Measurements from ENCODE around the gene REEP5.

The REEP5 gene

GRCh38 chr5:112878760-112879159, 43.3 kb downstream of the REEP5 start:
- H3K36me3 ChIP-seq (ENCODE audit: control insufficient read depth, low read depth, low read length) = peaks cover 36% of the 10 kb centered on the region
- H3K9me3 ChIP-seq (ENCODE audit: control insufficient read depth, low read depth, low read length) = no peaks in the 10 kb centered on the region
- peaks cover 8% of the 10 kb centered on the region for H3K4me1 ChIP-seq (ENCODE audit: control insufficient read depth, low read depth, low read length)
- no peaks in the 10 kb centered on the region for H3K27me3 ChIP-seq (ENCODE audit: control insufficient read depth, insufficient read depth, low read length)
- no peak overlapping the region for H3K9ac ChIP-seq (ENCODE audit: low read length)
- H3K27ac ChIP-seq (ENCODE audit: low read length) = no peak overlapping the region
- no peak overlapping the region for H3K4me3 ChIP-seq (ENCODE audit: low read length)

GRCh38 chr5:112878101-112878500, 43.9 kb downstream of the REEP5 start:
- Histone ChIP-seq H3K36me3 (ENCODE audit: control insufficient read depth, low read depth, low read length) (peaks cover 33% of the 10 kb centered on the region), H3K9ac (ENCODE audit: low read length) (no peak overlapping the region)

DNA sequence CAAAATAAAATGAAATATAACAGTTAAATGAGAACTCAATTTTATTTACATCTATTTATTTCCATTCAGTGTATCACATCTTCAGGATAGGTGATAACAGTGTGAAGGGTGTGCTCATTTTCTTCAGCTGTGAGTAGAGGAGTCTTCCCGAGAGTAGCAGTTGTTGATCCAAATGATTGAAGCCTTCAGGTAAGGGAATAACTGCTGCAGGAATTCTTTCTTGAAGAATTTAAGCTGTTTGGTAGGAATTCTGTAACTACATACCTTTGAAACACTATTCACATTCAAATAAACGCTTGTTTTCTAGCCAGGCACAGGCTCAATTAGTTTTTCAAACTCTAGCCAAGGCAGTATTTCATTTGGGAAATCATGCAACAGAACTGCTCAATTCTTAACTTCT, 45.7 kb downstream of the REEP5 start:
- Histone ChIP-seq H3K4me3 (ENCODE audit: low read length) (no peak overlapping the region), H3K27me3 (ENCODE audit: control insufficient read depth, insufficient read depth, low read length) (no peaks in the 10 kb centered on the region), H3K36me3 (ENCODE audit: control insufficient read depth, low read depth, low read length) (peaks cover 24% of the 10 kb centered on the region), H3K9me3 (ENCODE audit: control insufficient read depth, low read depth, low read length) (no peaks in the 10 kb centered on the region), H3K4me1 (ENCODE audit: control insufficient read depth, low read depth, low read length) (peaks cover 8% of the 10 kb centered on the region), H3K9ac (ENCODE audit: low read length) (no peak overlapping the region), H3K27ac (ENCODE audit: low read length) (peak overlapping the region; percentile 45)

More at GRCh38 chr5:112878101-112878500, 43.9 kb downstream of the REEP5 start:
- no peaks in the 10 kb centered on the region for H3K9me3 ChIP-seq (ENCODE audit: control insufficient read depth, low read depth, low read length)
- peaks cover 8% of the 10 kb centered on the region for H3K4me1 ChIP-seq (ENCODE audit: control insufficient read depth, low read depth, low read length)
- H3K27me3 ChIP-seq (ENCODE audit: control insufficient read depth, insufficient read depth, low read length) = no peaks in the 10 kb centered on the region
- no peak overlapping the region for H3K27ac ChIP-seq (ENCODE audit: low read length)
- no peak overlapping the region for H3K4me3 ChIP-seq (ENCODE audit: low read length)

DNA sequence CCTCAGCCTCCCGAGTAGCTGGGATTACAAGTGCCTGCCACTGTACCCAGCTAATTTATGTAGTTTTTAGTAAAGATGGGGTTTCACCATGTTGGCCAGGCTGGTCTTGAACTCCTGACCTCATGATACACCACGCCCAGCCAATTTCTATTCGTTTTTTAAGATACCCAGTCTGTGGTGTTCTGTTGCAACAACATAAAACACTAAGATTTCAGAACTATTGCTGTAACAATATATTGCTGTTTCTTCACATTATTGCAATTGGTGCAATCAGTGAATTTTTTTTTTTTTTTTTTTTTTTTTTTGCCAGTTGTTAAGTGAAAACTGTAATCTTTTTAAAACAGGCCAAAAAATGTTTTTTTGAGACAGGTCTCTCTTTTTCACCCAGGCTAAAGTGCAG, 51.1 kb downstream of the REEP5 start:
- Histone ChIP-seq H3K36me3 (ENCODE audit: control insufficient read depth, low read depth, low read length) (peaks cover 28% of the 10 kb centered on the region), H3K27me3 (ENCODE audit: control insufficient read depth, insufficient read depth, low read length) (no peaks in the 10 kb centered on the region), H3K27ac (ENCODE audit: low read length) (no peak overlapping the region), H3K4me1 (ENCODE audit: control insufficient read depth, low read depth, low read length) (peaks cover under 1% of the 10 kb centered on the region), H3K4me3 (ENCODE audit: low read length) (no peak overlapping the region), H3K9ac (ENCODE audit: low read length) (no peak overlapping the region), H3K9me3 (ENCODE audit: control insufficient read depth, low read depth, low read length) (no peaks in the 10 kb centered on the region)

- Histone ChIP-seq H3K27me3 (ENCODE audit: control insufficient read depth, insufficient read depth, low read length) (no peaks in the 10 kb centered on the region), H3K9me3 (ENCODE audit: control insufficient read depth, low read depth, low read length) (no peaks in the 10 kb centered on the region), H3K36me3 (ENCODE audit: control insufficient read depth, low read depth, low read length) (peaks cover 35% of the 10 kb centered on the region), H3K27ac (ENCODE audit: low read length) (no peak overlapping the region), H3K9ac (ENCODE audit: low read length) (no peak overlapping the region), H3K4me3 (ENCODE audit: low read length) (no peak overlapping the region), H3K4me1 (ENCODE audit: control insufficient read depth, low read depth, low read length) (no peaks in the 10 kb centered on the region)
These were observed 52.1 kb downstream of the REEP5 start for GRCh38 chr5:112869948-112870347.

DNA sequence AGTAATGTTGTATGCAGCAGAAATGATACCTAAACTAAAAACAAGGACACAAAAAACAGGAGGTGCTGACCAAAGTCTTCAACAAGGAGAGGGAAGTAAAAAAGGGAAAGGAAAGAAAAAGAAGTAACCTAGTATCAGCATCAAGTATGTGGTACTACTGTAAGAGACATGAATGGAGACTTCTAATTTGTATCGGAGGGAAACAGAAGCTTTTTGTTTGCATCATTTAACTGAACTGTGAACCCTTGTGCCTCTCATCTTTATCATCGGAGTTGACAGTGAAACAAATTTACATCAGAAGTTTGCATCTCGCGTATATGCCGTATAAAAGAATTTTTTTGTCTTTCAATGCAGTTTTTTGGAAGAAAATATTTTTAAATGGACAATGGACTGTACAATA, 54.6 kb downstream of the REEP5 start:
- Histone ChIP-seq H3K27ac (ENCODE audit: low read length) (no peak overlapping the region), H3K9me3 (ENCODE audit: control insufficient read depth, low read depth, low read length) (no peaks in the 10 kb centered on the region), H3K4me1 (ENCODE audit: control insufficient read depth, low read depth, low read length) (peaks cover 5% of the 10 kb centered on the region), H3K9ac (ENCODE audit: low read length) (no peak overlapping the region), H3K27me3 (ENCODE audit: control insufficient read depth, insufficient read depth, low read length) (no peaks in the 10 kb centered on the region), H3K36me3 (ENCODE audit: control insufficient read depth, low read depth, low read length) (peaks cover 60% of the 10 kb centered on the region), H3K4me3 (ENCODE audit: low read length) (no peak overlapping the region)

- peaks cover 9% of the 10 kb centered on the region for H3K4me1 ChIP-seq (ENCODE audit: control insufficient read depth, low read depth, low read length)
- no peak overlapping the region for H3K27ac ChIP-seq (ENCODE audit: low read length)
- H3K36me3 ChIP-seq (ENCODE audit: control insufficient read depth, low read depth, low read length) = peaks cover 60% of the 10 kb centered on the region
These were observed 55.3 kb downstream of the REEP5 start for GRCh38 chr5:112866739-112867138.

DNA sequence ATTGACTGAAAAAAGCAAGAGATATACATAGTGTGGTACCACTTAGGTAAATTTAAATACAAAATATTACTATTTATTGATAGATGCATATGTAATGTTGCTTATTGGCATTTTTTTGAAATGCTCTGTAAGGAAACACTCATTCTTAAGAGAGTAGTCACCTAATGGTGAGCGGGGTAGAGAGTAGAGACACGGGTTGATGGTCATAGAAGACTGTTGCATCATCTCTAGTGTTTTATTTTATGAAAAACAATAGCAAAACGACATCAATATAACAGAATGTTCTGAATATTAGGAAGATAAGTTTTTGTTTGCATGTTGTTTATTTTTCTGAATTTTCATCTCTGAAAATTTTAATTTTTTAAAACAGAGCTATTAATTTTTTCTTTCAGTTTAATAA, 56.9 kb downstream of the REEP5 start:
- Histone ChIP-seq H3K36me3 (ENCODE audit: control insufficient read depth, low read depth, low read length) (peaks cover 60% of the 10 kb centered on the region), H3K27ac (ENCODE audit: low read length) (no peak overlapping the region), H3K27me3 (ENCODE audit: control insufficient read depth, insufficient read depth, low read length) (no peaks in the 10 kb centered on the region), H3K9ac (ENCODE audit: low read length) (no peak overlapping the region), H3K4me1 (ENCODE audit: control insufficient read depth, low read depth, low read length) (peaks cover 9% of the 10 kb centered on the region), H3K4me3 (ENCODE audit: low read length) (no peak overlapping the region), H3K9me3 (ENCODE audit: control insufficient read depth, low read depth, low read length) (no peaks in the 10 kb centered on the region)

More at GRCh38 chr5:112866739-112867138, 55.3 kb downstream of the REEP5 start:
- Histone ChIP-seq H3K9ac (ENCODE audit: low read length) (no peak overlapping the region), H3K4me3 (ENCODE audit: low read length) (no peak overlapping the region), H3K9me3 (ENCODE audit: control insufficient read depth, low read depth, low read length) (no peaks in the 10 kb centered on the region), H3K27me3 (ENCODE audit: control insufficient read depth, insufficient read depth, low read length) (no peaks in the 10 kb centered on the region)

DNA sequence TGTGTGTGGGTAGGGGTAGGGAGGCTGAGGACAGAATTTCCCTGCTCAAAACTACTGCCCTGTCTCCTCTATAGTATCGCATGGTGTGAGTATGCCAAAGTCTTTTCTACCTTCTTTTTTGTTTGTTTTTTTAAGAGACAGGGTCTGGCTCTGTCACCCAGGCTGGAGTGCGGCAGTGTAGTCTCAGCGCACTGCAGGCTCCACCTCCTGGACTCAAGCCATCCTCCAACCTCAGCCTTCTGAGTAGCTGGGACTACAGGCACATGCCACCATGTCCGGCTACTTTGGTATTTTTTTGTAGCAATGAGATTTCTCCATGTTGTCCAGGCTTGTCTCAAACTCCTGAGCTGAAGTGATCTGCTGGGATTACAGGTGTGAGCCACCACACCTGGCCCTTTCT, 58.5 kb downstream of the REEP5 start:
- Histone ChIP-seq H3K4me1 (ENCODE audit: control insufficient read depth, low read depth, low read length) (peaks cover 9% of the 10 kb centered on the region), H3K4me3 (ENCODE audit: low read length) (no peak overlapping the region)

DNA sequence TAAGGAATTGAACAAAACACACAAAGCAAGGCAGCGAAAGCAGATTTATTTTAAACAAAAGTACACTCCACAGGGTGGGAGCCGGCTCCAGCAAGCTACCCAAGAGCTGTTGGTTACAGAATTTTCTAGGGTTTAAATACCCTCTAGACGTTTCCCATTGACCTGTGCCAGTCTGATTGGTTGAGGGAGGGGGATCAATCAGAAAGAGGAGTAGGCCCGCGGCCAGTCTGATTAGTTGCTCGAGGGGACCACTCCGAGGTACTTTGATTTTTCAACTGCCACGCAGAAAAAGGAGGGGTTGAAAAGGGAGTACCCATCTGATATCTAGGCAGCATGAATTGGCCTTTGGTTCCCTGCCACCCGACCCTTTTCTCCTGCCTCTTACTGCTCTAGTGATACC, 59.9 kb downstream of the REEP5 start:
- Histone ChIP-seq H3K4me3 (ENCODE audit: low read length) (peak overlapping the region; percentile 97), H3K27ac (ENCODE audit: low read length) (no peak overlapping the region), H3K9ac (ENCODE audit: low read length) (peak overlapping the region; percentile 93), H3K36me3 (ENCODE audit: control insufficient read depth, low read depth, low read length) (peaks cover 40% of the 10 kb centered on the region), H3K9me3 (ENCODE audit: control insufficient read depth, low read depth, low read length) (no peaks in the 10 kb centered on the region), H3K4me1 (ENCODE audit: control insufficient read depth, low read depth, low read length) (peaks cover 9% of the 10 kb centered on the region), H3K27me3 (ENCODE audit: control insufficient read depth, insufficient read depth, low read length) (peaks cover 7% of the 10 kb centered on the region)

More for the DNA sequence above, 58.5 kb downstream of the REEP5 start:
- Histone ChIP-seq H3K9me3 (ENCODE audit: control insufficient read depth, low read depth, low read length) (no peaks in the 10 kb centered on the region), H3K36me3 (ENCODE audit: control insufficient read depth, low read depth, low read length) (peaks cover 53% of the 10 kb centered on the region), H3K27ac (ENCODE audit: low read length) (no peak overlapping the region), H3K9ac (ENCODE audit: low read length) (no peak overlapping the region), H3K27me3 (ENCODE audit: control insufficient read depth, insufficient read depth, low read length) (peaks cover 7% of the 10 kb centered on the region)

GRCh38 chr5:112861638-112861985, 60.4 kb downstream of the REEP5 start:
- no peaks in the 10 kb centered on the region for H3K9me3 ChIP-seq (ENCODE audit: control insufficient read depth, low read depth, low read length)
- peak overlapping the region; percentile 93 for H3K9ac ChIP-seq (ENCODE audit: low read length)
- peaks cover 9% of the 10 kb centered on the region for H3K4me1 ChIP-seq (ENCODE audit: control insufficient read depth, low read depth, low read length)
- peaks cover 7% of the 10 kb centered on the region for H3K27me3 ChIP-seq (ENCODE audit: control insufficient read depth, insufficient read depth, low read length)
- H3K36me3 ChIP-seq (ENCODE audit: control insufficient read depth, low read depth, low read length) = peaks cover 35% of the 10 kb centered on the region
- peak overlapping the region; percentile 55 for H3K27ac ChIP-seq (ENCODE audit: low read length)
- H3K4me3 ChIP-seq (ENCODE audit: low read length) = peak overlapping the region; percentile 97

DNA sequence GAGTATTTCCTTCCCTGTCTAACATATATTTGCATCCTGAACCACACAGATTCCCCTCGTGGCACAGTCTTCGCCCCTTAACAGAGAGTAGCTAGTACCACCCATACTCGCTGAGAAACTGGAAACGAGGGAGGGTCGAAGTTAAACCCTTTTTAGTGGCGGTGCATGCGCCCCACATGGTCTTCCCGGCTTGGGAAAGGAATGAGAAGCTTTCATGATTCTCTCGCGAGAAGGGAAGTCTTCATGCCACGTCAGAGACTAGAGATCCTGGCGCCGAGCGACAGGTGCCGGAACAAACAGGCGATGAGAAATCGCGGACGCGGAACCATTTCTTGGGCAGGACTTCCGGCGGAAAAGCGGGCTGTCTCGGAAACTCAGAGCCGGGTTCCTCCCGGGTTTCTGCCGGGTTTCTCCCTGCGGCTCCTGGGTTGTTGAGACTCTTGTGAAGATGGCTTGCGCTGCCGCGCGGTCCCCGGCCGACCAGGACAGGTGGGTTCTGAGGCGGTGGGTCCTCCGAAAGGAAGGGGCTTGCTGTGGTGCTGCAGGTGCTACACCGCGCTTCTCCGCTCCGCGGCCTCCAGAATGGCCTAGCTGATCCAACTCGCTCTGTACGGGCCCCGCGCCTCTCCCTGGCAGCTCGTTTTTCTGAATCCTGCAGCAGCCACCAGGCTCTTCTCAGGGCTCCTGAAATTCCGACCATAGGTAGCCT, 60.9 kb downstream of the REEP5 start, which contains the start of gene SRP19:
Gene SRP19, plus strand, starts transcription at position 359 of the 709 bp plus-strand sequence. Its CDS starts 90 bp downstream, at position 449.
- peaks cover 9% of the 10 kb centered on the region for H3K4me1 ChIP-seq (ENCODE audit: control insufficient read depth, low read depth, low read length)
- H3K27me3 ChIP-seq (ENCODE audit: control insufficient read depth, insufficient read depth, low read length) = peaks cover 7% of the 10 kb centered on the region
- H3K9ac ChIP-seq (ENCODE audit: low read length) = peak within 1 kb of the TSS; percentile 93
- H3K4me3 ChIP-seq (ENCODE audit: low read length) = peak within 1 kb of the TSS; percentile 97
- H3K9me3 ChIP-seq (ENCODE audit: control insufficient read depth, low read depth, low read length) = no peaks in the 10 kb centered on the region
- H3K36me3 ChIP-seq (ENCODE audit: control insufficient read depth, low read depth, low read length) = peaks cover 32% of the 10 kb centered on the region
- peak within 1 kb of the TSS; percentile 55 for H3K27ac ChIP-seq (ENCODE audit: low read length)
